Dermis microvascular lymphatic vessel endothelial cell (primary cell): Measurements from ENCODE around the gene MED13. TPM values are rescaled to one million over a fixed set of nuclear protein-coding genes. Genes with fewer than 3 reads are reported as not detected.
"Not testable (repeated sequence)": the region's sequence is repeated elsewhere in the genome, so short reads cannot be mapped to it uniquely, and the experiment has no call there.

ENCODE experiments used
- DNase-seq, 2 donors: peaks; one replicate each; pipeline versions ENCODE4 v3.0.0 to v3.0.0-alpha.2; 2010; ENCODE audit warnings: low read depth in 2 of 2
- total RNA-seq: library from RNA; depleted of rRNA; stranded (reverse); fragments of >200 nt; gene quantifications from 2 replicates; pipeline ENCODE4 v1.2.1, GENCODE V29; 2014

The MED13 gene
- total RNA-seq, 1 donor from 2014 or later: 28.0 TPM

GRCh38 chr17:62089334-62089733, 24.3 kb upstream of the MED13 start:
- no peak for DNase-seq

GRCh38 chr17:62086737-62087136, 21.7 kb upstream of the MED13 start:
- DNase-seq: no peak

GRCh38 chr17:62085511-62086408, 20.7 kb upstream of the MED13 start:
- no peak for DNase-seq

- DNase-seq: no peak
Observed at GRCh38 chr17:62084585-62084984, 19.5 kb upstream of the MED13 start.

- DNase-seq: no peak
Observed at GRCh38 chr17:62083651-62084050, 18.6 kb upstream of the MED13 start.

- DNase-seq: no peak
Observed at GRCh38 chr17:62080647-62081046, 15.6 kb upstream of the MED13 start.

- no peak for DNase-seq
Observed at GRCh38 chr17:62078009-62078408, 12.9 kb upstream of the MED13 start.

GRCh38 chr17:62076864-62077788, 12.0 kb upstream of the MED13 start:
- DNase-seq: no peak

GRCh38 chr17:62075308-62075815, 10.3 kb upstream of the MED13 start:
- no peak for DNase-seq

- no peak for DNase-seq
Observed at GRCh38 chr17:62073993-62074392, 8.9 kb upstream of the MED13 start.

- DNase-seq: not testable (repeated sequence)
Observed at GRCh38 chr17:62072855-62073254, 7.8 kb upstream of the MED13 start.

GRCh38 chr17:62070900-62071299, 5.8 kb upstream of the MED13 start:
- no peak for DNase-seq

GRCh38 chr17:62067165-62068145, 2.4 kb upstream of the MED13 start:
- DNase-seq: no peak

GRCh38 chr17:62065611-62066468, 762 bp upstream of the MED13 start:
- DNase-seq: peak; percentile 93 to 98

- DNase-seq: peak in 1 of 2 donors; percentile 58
Observed at GRCh38 chr17:62064029-62064790, 868 bp downstream of the MED13 start.

GRCh38 chr17:62062944-62063343, 2.1 kb downstream of the MED13 start:
- no peak for DNase-seq

GRCh38 chr17:62062302-62062701, 2.8 kb downstream of the MED13 start:
- DNase-seq: peak in 1 of 2 donors; percentile 42

GRCh38 chr17:62059414-62059813, 5.7 kb downstream of the MED13 start:
- no peak for DNase-seq

GRCh38 chr17:62058611-62059010, 6.5 kb downstream of the MED13 start:
- DNase-seq: no peak
